ENCODE results near the gene MAP3K10.
A peak's percentile ranks its signal among the peaks of the same experiment; 100 is the strongest.
"Not testable (repeated sequence)": the region's sequence is repeated elsewhere in the genome, so short reads cannot be mapped to it uniquely, and the experiment has no call there.

The MAP3K10 gene

DNA sequence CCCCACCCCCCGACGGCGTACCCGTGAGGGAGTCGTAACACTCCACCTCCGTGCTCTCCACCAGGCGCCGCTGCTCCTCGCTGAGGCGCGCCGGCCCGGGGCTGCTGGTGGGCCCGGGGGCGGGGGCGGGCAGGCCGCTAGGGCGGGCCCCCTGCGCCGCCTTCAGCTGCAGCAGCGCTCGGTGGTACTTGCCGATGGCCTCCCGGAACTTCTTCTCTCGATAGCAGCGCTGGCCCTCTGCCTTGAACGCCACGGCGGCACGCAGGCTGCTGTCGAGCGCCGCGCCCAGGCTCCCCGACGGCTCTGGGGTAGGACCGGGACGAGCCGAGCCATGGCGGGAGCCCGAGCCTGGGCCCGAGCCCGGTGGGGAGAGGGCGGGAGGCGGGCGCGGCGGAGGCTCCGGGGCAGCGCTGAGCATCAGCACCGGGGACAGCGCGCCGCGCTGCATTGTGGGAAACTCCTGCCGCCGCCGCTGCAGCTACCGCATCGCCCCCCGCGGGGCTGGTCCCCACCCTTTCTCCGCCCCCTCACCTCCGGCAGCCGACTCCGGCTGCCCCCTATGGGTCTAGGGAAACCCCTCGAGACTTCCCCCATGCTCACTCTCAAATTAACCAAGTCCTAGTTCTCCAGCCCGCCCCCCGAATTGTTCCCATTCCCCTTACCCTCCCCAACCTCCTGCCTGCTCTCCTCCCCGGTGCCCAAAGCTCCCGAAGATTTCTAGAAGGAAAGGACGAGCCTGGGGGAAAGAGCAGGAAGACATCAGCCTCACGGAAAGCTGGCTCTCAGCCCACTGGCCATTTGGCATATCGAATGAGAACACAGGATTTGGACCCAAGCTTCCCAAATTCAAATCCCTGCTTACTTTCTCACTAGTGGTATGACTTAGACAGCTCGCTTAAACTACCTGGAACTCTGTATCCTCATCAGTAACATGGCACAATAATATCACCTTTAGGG, 27.0 kb downstream of the MAP3K10 start, which contains the start of gene TTC9B:
Gene TTC9B, minus strand, starts transcription at position 451 of the 957 bp plus-strand sequence. Its CDS starts 3 bp downstream, at position 448.
- DNase-seq: no peak

DNA sequence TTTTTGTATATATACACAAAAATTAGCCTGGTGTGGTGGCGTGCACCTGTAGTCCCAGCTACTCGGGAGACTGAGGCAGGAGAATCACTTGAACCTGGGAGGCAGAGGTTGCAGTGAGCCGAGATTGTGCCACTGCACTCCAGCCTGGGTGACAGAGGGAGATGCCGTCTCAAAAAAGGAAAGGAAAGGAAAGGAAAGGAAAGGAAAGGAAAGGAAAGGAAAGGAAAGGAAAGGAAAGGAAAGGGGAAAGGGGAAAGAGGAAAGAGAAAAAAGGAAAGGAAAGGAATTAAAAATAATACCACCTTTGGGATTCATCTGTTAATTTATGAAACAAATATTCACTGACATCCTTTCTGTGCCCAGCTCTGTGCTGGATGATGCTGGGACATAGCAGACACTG, 27.8 kb downstream of the MAP3K10 start:
- DNase-seq: not testable (repeated sequence)

DNA sequence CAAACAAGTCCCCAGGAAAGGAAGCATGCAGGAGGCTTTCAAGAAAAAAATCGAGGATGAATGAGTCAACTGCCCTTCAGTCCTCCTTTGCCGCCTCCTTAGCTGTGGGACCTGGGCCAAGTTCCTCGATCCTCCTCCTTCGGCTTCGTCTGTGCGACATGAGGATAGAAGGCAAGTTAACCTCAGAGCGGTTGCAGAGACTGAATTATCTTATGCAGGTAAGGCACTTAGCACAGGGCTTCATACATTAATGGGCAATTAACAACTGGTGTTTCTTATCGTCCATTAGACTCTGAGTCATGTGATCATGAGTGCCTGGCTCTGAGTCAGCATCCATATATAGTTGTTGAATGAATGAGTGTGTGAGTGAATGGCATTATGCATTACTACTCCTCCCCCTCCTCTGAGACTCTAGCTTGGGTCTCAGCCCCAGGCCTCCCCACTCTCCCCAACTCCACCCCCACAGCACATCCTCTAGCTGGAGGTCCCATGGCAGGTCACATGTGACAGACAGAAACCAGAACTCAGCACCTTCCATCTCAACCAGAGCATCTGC, 28.6 kb downstream of the MAP3K10 start:
- DNase-seq: peak; percentile 67

DNA sequence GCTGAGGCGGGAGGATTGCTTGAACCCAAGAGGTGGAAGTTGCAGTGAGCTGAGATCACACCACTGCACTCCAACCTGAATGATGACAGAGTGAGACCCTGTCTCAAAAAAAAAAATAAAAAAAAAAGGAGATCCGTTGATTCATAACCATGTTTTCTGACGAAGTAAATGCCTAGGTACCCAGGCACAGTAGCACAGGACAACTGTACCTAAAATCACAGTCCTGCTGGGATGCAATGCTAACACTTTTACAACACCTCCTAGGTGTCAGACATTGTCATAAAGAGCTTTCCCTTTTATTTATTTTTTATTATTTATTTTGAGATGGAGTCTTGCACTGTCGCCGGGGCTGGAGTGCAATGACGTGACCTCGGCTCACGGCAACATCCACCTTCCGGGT, 29.4 kb downstream of the MAP3K10 start:
- DNase-seq: no peak

DNA sequence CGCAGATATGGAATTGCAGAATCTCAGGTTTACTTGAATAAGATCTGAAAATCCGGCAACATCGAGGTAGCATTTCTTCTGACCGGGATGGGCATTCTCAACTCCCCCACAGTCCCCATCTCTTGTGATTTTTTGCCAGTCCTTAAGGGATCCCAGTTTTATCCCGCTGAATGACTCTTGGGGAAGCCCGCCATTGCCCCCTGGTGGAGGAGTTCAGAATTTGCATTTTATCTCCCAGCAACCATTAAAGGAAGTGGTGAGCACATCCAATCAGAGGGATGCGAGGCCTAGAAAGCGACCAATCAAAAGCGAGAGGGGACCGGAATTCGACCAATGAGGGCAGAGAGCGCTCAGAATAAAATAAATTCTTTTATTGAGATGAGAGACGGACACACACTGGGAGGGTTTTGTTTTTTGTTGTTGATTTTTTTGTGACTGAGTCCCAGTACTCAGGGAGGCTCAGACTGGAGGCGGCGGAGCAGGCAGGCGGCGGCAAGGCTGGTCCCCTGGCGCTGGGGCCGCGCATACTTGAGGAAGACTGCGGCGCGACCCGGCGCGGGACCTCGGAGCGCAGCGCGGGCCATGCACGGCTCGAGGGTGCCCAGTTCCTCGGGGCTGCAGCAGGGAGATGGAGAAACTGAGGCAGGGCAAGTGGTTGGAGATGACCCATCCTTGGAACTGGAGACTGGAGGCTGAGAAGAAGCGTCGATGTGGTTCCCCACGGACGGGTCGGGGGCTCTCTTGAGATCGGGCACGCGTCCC, 30.8 kb downstream of the MAP3K10 start:
- DNase-seq: peak; percentile 86

DNA sequence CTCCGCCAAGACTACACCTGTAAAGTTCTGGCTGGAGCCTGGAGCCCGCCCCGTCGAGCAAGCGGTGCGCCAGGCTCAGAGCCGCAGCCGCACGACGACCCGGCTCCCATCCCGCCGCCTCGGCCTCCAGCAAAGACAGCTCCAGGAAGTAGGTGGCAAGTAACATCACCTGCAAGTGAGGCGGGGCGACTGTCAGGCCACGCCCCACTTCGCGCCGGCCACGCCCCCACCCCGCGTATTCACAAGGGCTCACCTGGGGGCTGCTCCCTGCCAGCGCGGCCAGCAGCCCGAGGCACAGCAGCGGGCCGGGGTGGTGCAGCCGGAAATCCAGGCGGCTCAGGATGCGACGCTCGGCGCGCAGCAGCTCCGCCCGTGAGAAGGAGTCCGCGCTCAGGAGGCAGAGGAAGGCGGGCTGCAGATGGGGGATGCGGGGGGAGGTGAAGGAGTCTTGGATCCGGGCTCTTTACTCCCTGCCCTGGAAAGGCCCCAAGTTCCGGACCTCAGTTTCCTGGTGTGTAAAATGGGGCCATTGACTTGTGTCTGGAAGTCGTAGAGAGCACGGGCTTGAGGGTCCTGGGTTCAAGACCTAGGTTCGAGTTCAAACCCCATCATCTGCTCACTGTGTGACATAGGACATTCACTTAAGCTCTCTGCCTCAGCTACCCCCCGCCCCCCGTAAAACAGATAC, 32.1 kb downstream of the MAP3K10 start:
- peak; percentile 79 for DNase-seq

DNA sequence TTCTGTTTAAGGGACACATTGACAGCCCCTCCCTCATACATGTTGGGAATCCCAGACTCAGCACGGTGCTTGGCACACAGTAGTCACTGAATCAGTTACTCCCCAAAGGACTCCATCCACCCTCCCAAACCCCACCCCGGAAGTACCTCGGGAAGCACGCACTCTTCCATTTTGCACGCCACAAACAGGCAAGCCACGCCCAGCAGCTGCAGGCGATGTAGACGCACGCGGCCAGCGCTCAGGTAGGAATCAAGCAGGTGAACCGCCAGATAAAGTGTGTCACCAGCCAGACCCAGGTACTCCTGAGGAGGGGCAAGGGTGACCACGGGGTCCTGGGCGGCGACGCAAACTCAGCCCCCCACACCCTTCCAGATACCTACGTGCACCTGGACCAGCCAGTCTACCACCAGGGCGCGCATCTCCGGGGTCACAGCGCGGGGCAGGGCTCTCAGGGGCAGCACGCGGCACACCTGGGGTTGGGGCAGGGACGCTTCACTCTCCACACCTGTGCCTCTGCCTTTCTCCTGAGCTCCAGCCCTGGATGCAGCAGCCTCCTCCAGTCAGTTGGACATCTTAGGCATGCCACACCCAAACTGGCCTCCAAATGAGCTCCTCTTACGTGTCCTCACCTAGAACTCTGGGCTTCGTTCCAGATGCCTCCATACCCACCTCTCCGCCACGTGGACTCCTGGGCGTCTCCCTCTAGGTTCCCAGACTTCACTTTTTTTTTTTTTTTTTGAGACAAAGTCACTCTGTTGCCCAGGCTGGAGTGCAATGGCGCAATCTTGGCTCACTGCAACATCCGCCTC, 33.3 kb downstream of the MAP3K10 start:
- peak; percentile 83 for DNase-seq

DNA sequence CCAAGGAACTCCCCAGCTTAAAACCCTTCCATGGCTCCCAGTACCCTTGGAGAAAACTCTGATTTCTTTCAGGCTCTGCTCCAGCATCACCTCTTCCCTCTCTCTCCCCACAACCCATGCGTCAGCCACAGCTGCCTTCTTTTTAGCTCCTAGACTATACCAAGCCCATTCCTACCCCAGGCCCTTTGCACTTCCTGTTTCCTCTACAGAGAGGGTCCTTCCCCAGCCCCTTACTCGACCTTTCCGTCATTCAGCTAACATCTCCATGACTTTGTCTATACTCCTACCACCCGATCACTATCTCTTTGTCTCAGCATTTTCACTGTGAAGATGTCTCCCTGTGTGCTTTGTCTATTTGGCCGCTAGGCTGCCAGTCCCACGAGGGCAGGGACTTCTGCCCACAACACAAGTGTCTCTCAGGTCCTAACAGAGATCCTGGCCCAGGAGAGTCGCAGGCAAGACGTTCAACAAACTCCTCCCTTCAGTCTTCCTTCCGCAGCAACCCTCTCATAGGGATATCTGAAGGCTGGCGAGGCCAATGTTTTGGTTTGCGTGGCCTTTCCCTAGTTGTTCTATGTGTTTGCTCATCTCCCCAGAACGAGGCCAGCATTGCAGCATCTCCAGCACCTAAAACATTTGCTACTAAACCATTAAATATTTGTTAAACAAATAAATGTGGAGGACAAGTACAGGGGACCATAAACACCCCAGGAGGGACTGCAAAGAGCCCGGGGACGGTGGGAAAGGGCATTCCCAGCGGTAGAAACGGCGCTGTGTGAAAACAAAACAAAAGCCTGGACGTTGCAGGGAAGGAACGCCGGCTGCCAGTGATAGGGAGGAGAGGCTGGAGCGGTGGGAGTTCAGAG, 34.4 kb downstream of the MAP3K10 start:
- no peak for DNase-seq

DNA sequence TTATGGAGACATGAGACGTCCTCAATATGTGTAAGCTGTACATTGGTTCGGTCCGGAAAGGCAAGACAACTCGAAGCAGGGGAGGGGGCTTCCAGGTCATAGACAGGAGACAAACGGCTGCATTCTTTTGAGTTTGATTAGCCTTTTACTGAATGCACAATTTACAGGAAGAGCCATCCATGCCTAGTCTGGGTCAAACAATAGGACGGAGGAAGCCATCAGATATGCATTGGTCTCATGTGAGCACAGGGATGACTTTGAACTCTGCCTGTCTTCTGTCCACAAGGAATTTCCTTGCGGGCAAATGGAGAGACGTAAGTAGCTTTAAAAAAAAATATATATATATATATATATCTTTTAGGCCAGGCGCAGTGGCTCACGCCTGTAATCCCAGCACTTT, 37.1 kb downstream of the MAP3K10 start:
- DNase-seq: no peak

DNA sequence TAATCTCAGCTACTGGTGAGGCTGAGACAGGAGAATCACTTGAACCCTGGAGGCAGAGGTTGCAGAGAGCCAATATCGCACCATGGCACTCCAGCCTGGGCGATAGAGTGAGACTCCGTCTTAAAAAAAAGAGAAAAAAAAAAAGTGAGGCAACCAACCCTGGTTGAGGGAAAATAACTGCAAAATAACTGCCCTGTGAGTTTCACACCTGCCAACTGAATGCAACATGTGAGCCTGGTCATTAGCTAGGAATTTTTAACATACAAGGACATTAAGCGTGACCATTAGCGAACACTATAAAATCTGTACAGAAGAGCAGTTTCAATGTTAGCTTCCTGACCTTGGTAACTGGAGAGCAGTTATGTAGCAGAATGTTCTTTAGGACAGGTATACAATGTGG, 37.6 kb downstream of the MAP3K10 start:
- no peak for DNase-seq

DNA sequence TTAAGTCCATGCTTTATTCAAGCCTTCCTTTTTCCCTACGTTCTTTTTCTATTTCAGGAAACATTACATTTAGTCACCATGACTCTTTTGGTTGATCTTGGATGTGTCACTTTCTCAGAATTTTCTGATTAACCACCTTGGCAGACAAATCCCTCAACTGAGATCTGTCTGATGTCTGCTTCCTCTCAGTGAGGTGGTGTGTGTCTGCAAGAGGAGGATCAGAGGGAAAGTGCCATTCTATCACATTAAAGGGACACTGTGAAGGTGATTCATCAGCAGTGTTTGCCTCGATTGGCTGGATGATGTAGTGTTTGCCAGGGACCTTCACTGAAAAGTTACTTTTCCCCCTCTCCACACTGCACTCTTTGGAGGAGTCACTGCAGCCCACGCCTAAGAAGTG, 38.3 kb downstream of the MAP3K10 start:
- no peak for DNase-seq

DNA sequence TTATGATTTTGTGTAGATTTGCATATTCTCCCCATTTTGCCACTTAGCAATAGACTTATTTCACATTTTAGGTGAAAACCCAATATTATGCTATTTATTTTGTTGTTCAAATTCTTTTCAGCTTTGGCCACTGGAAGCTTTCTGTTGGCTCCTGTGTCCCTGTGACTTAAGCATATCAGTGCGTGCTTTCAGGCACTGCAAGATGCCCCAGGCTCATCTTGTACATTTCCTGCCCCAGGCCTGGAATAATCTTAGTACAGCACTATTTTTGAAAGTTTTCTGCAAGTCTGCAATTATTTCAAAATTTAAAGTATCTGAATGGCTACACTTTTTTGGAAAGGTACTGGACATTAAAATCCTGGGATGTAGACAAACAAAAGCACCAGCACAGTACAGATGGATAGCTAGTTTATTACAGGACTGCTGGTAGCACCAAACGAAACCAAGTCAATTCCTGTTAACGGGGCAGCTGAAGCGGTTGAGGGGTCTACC, 38.7 kb downstream of the MAP3K10 start:
- DNase-seq: no peak

DNA sequence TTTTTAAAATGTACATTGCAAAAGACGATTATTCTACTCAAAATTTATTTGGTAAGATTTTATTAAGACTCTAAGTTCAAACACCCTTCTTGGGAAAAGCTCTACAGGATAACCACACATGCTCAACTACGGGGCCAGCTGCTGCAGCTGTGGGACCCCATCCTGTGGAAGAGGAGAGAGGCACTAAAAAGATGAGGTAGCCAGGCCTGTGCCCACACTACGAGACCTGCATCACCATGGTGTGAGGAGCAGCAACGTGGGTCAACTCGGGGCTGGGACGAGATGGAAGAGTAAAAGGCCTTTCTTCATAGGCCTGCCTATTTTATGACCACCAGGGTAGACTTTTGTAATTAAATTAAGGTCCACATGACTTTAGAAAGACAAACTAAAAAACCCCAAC, 39.8 kb downstream of the MAP3K10 start:
- no peak for DNase-seq

DNA sequence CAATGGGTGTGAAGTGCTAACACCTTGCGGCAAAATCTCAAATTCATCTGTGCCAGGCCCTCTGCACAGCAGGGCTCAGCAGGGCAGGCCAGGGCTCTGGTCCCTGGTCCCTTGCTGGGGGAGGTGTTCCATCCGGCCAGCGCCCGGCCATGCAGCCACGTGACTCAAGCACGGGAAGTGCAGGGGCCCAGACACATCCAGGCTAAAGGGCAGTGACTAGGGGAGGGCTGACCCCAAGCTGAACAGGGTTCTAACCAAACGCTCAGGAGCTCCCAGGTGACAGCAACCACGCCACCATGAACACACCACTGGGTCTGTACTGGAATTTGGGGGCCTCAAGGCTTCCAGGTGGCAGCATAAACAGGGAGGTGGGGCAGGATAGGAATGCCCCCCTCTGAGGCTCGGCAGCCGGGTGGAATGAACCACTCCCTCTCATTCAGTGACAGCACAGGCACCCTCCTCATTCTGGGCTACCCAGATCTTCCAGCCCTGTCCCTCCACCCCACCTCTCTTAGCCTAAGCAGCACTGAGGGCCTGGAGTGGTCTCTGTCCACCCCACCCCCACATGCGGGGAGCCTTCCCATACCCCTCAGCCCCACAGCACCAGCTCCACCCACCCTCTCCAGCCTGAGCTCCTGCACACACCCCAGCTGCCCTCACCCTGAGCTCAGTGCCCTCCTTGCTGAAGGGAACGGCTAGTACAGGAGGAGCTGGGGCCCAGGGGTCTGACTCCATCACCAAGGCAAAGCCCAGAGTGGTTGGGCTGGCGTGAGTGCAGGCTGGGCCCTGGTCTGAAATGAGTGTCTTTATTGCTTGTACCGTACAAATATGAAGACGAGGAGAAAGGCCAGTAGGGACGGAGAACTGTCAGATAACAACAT, 40.6 kb downstream of the MAP3K10 start:
- DNase-seq: no peak

DNA sequence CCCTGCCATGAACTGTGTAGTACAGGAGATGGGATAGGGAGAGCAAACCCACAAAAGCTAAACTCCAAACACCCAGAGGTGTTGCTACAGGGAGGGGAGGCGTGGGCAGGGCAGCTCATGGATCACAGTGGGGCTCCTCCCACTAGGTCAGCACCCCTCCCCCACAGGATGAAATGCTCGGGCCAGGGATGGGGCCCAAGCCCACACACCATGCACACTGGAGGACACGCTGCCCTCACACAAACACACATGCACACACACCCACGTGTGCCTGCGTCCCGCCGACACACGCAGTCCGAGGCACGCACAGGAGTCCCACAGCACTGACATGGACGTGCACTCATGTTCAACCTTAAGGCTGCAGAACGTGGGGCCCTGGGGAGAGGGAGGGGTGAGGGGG, 41.3 kb downstream of the MAP3K10 start:
- DNase-seq: no peak

DNA sequence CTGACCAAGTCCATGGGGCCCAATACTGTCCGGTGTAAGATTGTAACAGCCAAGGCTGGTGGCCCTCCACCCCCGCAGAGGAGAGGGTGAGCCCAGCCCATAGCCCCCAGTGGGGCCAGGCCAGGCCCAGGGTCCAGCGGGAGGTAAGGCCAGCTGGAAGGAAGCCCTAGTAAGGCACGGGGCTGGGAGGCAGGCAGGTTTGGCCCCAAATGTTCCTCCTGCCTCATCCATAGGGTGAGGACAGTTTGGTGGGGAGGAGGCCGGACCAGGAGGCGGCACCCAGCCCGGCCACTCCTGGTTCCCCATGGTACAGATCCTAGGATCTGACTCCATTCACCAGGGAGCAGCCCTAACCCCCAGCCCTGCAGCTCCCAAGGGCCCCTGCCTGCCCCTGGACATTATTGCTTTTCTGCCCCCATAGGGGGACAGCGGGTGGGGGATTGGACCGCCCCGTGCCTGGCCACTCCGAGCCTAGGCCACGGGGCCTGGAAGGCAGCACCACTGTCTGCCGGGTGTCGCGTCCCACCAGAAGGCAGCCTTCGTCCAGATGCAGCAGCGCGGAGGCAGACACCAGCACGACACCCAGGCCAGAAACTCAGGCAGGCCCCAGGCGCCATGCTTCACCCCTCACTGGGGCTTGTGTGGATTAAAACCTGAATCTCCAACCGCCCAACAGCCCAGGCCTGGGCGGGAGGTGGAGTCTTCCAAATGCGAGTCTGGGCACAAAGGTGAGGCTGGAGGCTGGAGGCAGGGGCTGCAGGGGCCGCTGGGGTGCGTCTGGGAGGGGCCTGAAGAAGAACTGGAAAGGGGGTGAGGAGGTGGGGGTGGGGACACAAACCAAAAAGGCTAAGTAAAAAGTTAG, 42.0 kb downstream of the MAP3K10 start:
- DNase-seq: no peak

DNA sequence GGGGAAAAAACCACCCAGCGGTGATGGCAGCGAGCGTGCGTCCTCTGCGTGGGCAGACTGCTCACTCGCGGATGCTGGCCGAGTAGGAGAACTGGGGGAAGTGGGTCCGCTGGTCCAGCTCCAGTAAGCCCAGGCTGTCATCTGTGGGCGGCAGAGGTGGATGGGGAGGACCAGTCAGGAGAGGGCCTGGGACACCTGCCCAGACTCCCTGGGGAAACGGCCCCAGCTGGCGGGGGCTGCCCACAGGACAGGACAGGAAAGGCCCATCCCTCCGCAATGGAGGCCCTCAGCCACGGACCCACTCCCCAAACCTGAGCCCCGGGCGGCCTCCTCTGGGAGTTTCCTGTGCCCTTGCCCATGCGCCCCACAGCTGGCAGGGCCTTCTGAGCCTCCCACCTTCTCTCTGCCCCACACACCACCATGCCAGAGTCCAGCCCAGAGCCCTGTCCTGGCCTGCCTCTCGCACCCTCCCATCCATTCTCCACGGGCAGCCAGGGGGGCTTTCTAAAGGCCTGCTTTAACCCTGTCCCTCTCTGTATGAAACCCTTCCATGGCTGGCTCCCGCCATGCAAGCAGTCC, 42.7 kb downstream of the MAP3K10 start:
- no peak for DNase-seq
